GM18508 (cell line): ENCODE data around the gene MTCH1.

Experiments
- ATAC-seq: cut with Tn5 transposase; IDR thresholded peaks from one replicate; pipeline ENCODE4 v1.9.1; 2021; ENCODE audit warnings: moderate number of reproducible peaks; ENCODE audit not compliant: insufficient read depth, unreplicated experiment

The MTCH1 gene

GRCh38 chr6:36985808-36986703, at the start of gene MTCH1:
MTCH1 (minus strand) TSS chr6:36986196; CDS start chr6:36986173, 23 bp downstream.
- peak; percentile 40 for ATAC-seq

GRCh38 chr6:37033819-37034795, 48.1 kb upstream of the MTCH1 start:
- ATAC-seq = no peak

GRCh38 chr6:37033255-37033654, 47.3 kb upstream of the MTCH1 start:
- no peak for ATAC-seq

GRCh38 chr6:37032239-37032638, 46.2 kb upstream of the MTCH1 start:
- no peak for ATAC-seq

- ATAC-seq = no peak
Measured at GRCh38 chr6:37030599-37030998, 44.6 kb upstream of the MTCH1 start.

GRCh38 chr6:37029249-37029971, 43.4 kb upstream of the MTCH1 start:
- ATAC-seq = no peak

- ATAC-seq = no peak
Measured at GRCh38 chr6:37027811-37028469, 41.9 kb upstream of the MTCH1 start.

GRCh38 chr6:37027036-37027720, 41.2 kb upstream of the MTCH1 start:
- no peak for ATAC-seq

- no peak for ATAC-seq
Measured at GRCh38 chr6:37025621-37026466, 39.8 kb upstream of the MTCH1 start.

- no peak for ATAC-seq
Measured at GRCh38 chr6:37024656-37025337, 38.8 kb upstream of the MTCH1 start.

GRCh38 chr6:37022135-37022863, 36.3 kb upstream of the MTCH1 start:
- ATAC-seq = no peak

- ATAC-seq = no peak
Measured at GRCh38 chr6:37021356-37022129, 35.5 kb upstream of the MTCH1 start.

GRCh38 chr6:37020812-37021211, 34.8 kb upstream of the MTCH1 start:
- no peak for ATAC-seq

GRCh38 chr6:37020381-37020780, 34.4 kb upstream of the MTCH1 start:
- no peak for ATAC-seq

GRCh38 chr6:37019065-37019450, 33.1 kb upstream of the MTCH1 start:
- no peak for ATAC-seq
